GM21717 (cell line): ENCODE data around the gene ABLIM2.

Source experiments
- ATAC-seq: cut with Tn5 transposase; IDR thresholded peaks from one replicate; pipeline ENCODE4 v1.9.1; 2021; ENCODE audit warnings: mild to moderate bottlenecking, moderate library complexity; ENCODE audit not compliant: unreplicated experiment

The ABLIM2 gene

GRCh38 chr4:8176547-8177399 is 18.2 kb upstream of the ABLIM2 start:
- ATAC-seq, result no peak

- no peak for ATAC-seq
Measured at GRCh38 chr4:8175686-8176085, 17.1 kb upstream of the ABLIM2 start.

GRCh38 chr4:8174970-8175369 is 16.4 kb upstream of the ABLIM2 start:
- no peak for ATAC-seq

- no peak for ATAC-seq
Measured at GRCh38 chr4:8173492-8174242, 15.1 kb upstream of the ABLIM2 start.

- peak; percentile 81 for ATAC-seq
Measured at GRCh38 chr4:8171984-8172924, 13.6 kb upstream of the ABLIM2 start.

DNA sequence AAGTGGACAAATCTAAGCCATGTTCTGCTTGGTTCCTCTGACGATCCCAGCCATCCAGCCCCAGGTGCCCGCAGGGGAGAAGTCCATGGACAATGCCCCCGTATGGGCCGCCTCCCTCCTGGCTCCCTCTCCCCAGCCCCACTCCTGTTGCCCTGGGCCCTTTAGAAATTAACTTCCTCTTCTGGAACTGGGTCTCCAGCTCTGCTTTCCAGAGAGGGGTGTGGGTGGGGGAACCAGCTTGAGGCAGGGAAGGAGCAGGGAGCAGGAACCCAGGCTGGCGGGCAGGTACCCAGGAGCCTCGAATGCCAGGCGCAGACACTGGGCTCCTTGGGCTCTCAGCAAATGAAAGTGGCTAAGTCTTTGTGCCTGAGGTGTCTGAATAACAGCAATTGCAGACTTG is 12.7 kb upstream of the ABLIM2 start:
- ATAC-seq, result no peak

DNA sequence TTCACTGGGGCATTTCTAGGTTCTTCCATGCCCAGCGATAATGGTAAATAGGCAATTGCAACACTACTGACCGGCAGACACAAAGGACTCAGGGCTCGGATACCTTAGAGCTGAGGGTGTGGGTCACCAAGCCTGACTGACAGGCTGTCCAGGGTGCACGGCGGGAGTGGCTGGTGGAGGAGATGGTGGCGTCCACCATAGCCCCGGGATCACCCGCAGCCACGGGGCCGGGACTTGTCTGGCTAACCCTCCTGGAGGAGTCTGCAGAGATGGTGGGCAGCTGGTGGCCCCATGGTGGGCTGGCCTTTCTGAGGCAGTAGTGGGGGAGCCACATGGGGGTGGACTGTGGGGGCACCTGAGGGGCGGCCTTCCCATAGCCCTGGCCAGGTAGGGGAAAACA is 11.7 kb upstream of the ABLIM2 start:
- no peak for ATAC-seq

DNA sequence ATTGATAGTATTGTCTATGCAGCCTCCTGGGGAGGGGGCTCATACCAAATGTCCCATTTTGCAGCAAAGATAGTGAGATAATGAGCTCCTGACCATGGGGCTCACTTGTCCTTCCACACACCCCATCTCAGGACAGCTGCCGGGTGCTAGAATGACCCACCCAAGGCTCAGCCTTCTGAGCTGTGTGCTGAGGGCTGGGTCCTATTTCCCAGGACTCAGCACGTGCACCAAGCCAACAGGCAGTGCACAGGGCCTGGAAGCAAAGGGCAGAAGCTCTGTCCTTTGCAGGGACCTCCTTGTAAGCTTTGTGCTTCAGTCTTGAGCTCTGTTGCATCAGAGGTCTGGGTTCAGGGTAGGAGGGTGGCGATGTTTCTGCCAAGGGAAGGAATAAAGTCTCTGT is 11.2 kb upstream of the ABLIM2 start:
- ATAC-seq, result no peak

- no peak for ATAC-seq
Measured at GRCh38 chr4:8168832-8169598, 10.4 kb upstream of the ABLIM2 start.

- ATAC-seq, result no peak
Measured at GRCh38 chr4:8168232-8168631, 9.6 kb upstream of the ABLIM2 start.

DNA sequence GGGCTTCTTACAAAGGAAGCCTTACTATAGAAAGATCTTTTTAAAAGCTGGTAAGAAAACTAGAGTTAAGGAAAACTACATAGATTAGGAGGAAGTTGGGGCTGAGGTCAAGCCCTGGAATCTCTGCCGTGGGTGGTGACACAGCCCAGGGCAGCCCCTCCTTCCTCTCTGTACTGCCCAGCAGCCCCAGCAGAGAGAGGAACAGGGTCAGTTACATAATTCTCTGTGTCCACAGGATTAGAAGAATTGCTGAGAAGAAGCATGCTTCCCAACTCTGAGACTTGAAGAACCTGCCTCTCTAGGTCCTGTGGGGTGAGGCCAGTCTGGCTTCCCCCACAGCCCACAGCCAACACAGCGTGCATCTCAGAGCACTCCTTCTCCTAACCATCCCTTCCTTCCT is 9.2 kb upstream of the ABLIM2 start:
- no peak for ATAC-seq

GRCh38 chr4:8167291-8167690 is 8.7 kb upstream of the ABLIM2 start:
- ATAC-seq, result no peak

GRCh38 chr4:8165374-8165896 is 6.8 kb upstream of the ABLIM2 start:
- ATAC-seq, result no peak

DNA sequence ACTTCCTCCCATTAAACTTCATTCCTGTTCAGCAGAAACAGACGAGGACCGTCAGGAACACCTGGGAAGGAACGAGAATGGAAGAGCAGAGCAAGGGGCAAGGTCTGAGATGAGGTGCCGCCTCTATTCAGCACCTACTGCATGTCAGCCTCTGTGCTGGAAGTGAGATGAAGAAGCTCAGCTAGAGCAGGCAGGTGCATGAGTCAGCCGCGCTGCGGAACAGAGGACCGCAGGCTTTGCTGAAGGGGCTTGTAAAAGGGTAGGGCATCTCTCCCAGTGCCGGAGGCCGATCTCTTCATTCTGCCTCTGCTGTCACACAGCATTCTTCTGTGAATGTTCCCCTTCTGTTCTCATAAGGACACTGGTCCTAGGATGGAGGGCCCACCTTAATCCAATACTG is 6.1 kb upstream of the ABLIM2 start:
- no peak for ATAC-seq

GRCh38 chr4:8164194-8164565 is 5.6 kb upstream of the ABLIM2 start:
- ATAC-seq, result no peak

DNA sequence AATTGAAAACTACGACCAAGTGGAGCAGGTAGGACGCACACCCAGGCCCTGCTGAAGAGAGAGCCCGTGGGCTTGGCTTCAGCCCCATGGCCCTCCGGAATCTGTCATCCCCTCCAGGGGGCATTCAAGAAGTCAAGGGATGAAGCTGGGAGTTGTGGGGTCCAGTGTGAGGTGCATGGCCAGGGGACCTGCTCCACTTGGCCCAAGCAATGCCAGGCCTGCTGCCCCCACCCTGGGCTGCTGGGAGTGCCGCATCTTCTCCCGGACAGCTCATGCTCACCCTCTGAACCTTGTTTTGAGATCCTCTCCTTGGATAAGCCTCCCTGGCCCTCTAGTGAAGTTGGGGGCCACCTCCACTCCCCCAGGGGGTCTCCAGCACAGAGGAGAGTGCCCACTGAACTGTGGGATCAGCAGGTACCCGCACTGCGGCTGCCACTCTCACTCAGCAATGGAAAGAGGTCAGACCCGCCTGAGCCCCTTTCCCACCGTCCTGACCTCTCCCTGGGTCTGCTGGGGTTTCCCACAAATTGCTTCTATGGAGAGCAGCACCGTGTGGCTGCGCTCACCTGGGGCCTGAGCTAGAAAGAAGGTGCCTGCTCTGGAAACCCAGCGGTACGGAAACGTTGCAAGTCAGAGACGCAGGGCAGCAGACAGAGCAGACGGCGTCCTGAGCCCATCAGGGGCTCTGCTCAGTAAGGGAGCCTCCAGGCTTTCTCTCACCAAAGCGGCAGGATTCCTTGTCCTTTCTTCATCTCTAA is 5.0 kb upstream of the ABLIM2 start:
- no peak for ATAC-seq

- no peak for ATAC-seq
Measured at GRCh38 chr4:8163026-8163425, 4.4 kb upstream of the ABLIM2 start.

DNA sequence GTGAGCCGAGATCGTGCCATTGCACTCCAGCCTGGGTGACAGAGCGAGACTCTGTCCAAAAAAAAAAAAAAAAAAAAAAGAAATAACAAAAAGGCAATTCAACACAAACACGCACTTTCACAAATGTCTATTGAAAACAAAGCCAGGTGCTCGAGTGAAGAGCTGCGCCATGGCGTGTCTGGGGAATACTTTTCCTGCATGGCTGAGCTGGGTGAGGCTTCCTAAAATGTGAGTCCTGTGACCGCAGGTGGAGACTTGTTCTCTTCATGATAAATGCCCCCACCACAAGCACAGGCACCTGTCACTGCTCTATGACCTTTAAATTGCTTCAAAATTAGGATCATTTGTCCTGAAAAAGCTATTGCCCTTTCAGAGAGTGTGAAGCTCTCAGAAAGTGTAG is 4.0 kb upstream of the ABLIM2 start:
- no peak for ATAC-seq

GRCh38 chr4:8160572-8160971 is 2.0 kb upstream of the ABLIM2 start:
- ATAC-seq, result no peak

DNA sequence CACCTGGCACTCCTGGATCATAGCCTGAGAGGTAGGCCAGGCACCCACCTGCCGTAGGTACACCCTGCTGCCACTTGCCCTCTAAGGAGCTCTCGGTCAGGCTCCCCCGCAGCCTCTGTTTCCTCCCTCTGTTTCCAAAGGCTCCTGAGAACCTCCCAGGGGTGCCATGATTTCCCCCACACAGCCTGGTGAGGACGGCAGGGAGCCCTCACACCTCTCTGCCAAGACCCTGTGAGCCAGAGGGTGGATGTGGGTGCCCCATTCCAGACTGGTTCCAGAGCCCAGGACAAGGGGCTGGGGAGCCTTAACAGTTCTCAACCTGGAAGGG is 1.6 kb upstream of the ABLIM2 start:
- no peak for ATAC-seq
